Fibroblast of lung (primary cell): ENCODE measurements around the gene SPSB1. TPM values are rescaled to one million over a fixed set of nuclear protein-coding genes. Genes with fewer than 3 reads are reported as not detected.

Experiments used
- DNase-seq, 2 donors: peaks; one replicate each; pipeline versions ENCODE4 v3.0.0 to v3.0.0-alpha.2; 2010; ENCODE audit warnings: low read depth in 2 of 2
- H2AFZ ChIP-seq: 2 replicates; pipeline ENCODE4 v1.5.1; 2012; ENCODE audit warnings: low read length, control low read depth, inconsistent platforms
- H3K27ac ChIP-seq: 2 replicates; pipeline ENCODE4 v1.5.1; 2011; ENCODE audit warnings: low read length, control low read depth; ENCODE audit not compliant: insufficient read depth
- H3K27me3 ChIP-seq: 2 replicates; pipeline ENCODE4 v1.5.1; 2011; ENCODE audit warnings: mild to moderate bottlenecking, low read length; ENCODE audit not compliant: control insufficient read depth, insufficient read depth
- H3K36me3 ChIP-seq: 2 replicates; pipeline ENCODE4 v1.5.1; 2011; ENCODE audit warnings: low read length; ENCODE audit not compliant: control insufficient read depth, insufficient read depth
- H3K4me1 ChIP-seq: 2 replicates; pipeline ENCODE4 v1.5.1; 2011; ENCODE audit warnings: low read length; ENCODE audit not compliant: control insufficient read depth, insufficient read depth; ENCODE audit errors: extremely low read depth
- H3K4me2 ChIP-seq: 2 replicates; pipeline ENCODE4 v1.5.1; 2011; ENCODE audit warnings: low read length, control low read depth; ENCODE audit not compliant: insufficient read depth; ENCODE audit errors: extremely low read depth
- H3K4me3 ChIP-seq, 4 experiments: fragments of 200-600 bp in 1 of 4; sonication (generic) in 1 of 4; replicated peaks in 1 of 4; 2 replicates each; pipeline ENCODE4 v1.5.1; 2011 to 2016; ENCODE audit warnings: low read length in 4 of 4, low read depth in 3 of 4, mild to moderate bottlenecking in 3 of 4, control low read depth in 2 of 4, inconsistent platforms in 1 of 4, mixed read lengths in 1 of 4; ENCODE audit not compliant: insufficient read depth in 1 of 4; ENCODE audit errors: control extremely low read depth in 1 of 4
- H3K79me2 ChIP-seq: 2 replicates; pipeline ENCODE4 v1.5.1; 2012; ENCODE audit warnings: mild to moderate bottlenecking, low read length, inconsistent platforms; ENCODE audit not compliant: control insufficient read depth, insufficient read depth
- H3K9ac ChIP-seq: 2 replicates; pipeline ENCODE4 v1.5.1; 2011; ENCODE audit warnings: mild to moderate bottlenecking, low read length, control low read depth; ENCODE audit not compliant: insufficient read depth
- H3K9me3 ChIP-seq: 2 replicates; pipeline ENCODE4 v1.5.1; 2012; ENCODE audit warnings: low read depth, low read length; ENCODE audit not compliant: control insufficient read depth, insufficient read depth
- H4K20me1 ChIP-seq: 2 replicates; pipeline ENCODE4 v1.5.1; 2011; ENCODE audit warnings: low read length; ENCODE audit not compliant: control insufficient read depth, insufficient read depth; ENCODE audit errors: extremely low read depth
- CTCF ChIP-seq, 2 donors: IDR thresholded peaks in 1 of 2; conservative IDR thresholded peaks in 1 of 2; 1 replicate in 1 of 2; 2 replicates in 1 of 2; pipeline ENCODE4 v1.5.1; 2011 to 2012; ENCODE audit warnings: low read length in 2 of 2, control low read depth in 1 of 2, inconsistent platforms in 1 of 2, low read depth in 1 of 2, mild to moderate bottlenecking in 1 of 2
- EZH2 ChIP-seq: IDR thresholded peaks from 2 replicates; pipeline ENCODE4 v1.5.1; 2012; ENCODE audit warnings: low read length, control low read depth, mild to moderate bottlenecking; ENCODE audit errors: missing control alignments
- polyA plus RNA-seq, 2 donors: library from polyadenylated mRNA; depleted of rRNA in 1 of 2; stranded (reverse) in 1 of 2; unstranded in 1 of 2; fragments of >200 nt; gene quantifications; 2 replicates each; pipeline ENCODE4 v1.2.1, GENCODE V29; 2011 to 2012; ENCODE audit warnings: missing spikeins in 1 of 2
- total RNA-seq: library from RNA; depleted of rRNA; stranded (reverse); fragments of >200 nt; gene quantifications from 2 replicates; pipeline ENCODE4 v1.2.1, GENCODE V29; 2014

Gene SPSB1
- total and polyA plus RNA-seq, 2 donors (not counting 1 experiment from before 2014, with no cell fraction given) = 14.3 to 20.6 TPM

- Histone ChIP-seq H3K9me3 (no peaks in the 10 kb centered on the region), H3K4me1 (no peaks in the 10 kb centered on the region), H3K9ac (no peak overlapping the region), H3K36me3 (no peaks in the 10 kb centered on the region), H3K27ac (no peak overlapping the region), H3K4me3 (no peak overlapping the region), H3K27me3 (no peaks in the 10 kb centered on the region), H3K4me2 (no peak overlapping the region), H2AFZ (no peak overlapping the region), H3K79me2 (peaks cover 4% of the 10 kb centered on the region), H4K20me1 (no peaks in the 10 kb centered on the region)
- no peak for DNase-seq
- TF ChIP-seq EZH2 (no peak), CTCF (conservative IDR thresholded peaks at IDR 0.05 in 1 of 2, IDR thresholded peaks at IDR 0.05 in 1 of 2; ENCODE audit: low read depth in 1 of 2, low read length in 2 of 2) (no peak)
Observed at GRCh38 chr1:9265037-9265436, 27.7 kb upstream of the SPSB1 start.

GRCh38 chr1:9265968-9266367 is 26.7 kb upstream of the SPSB1 start:
- H3K4me1 ChIP-seq = no peaks in the 10 kb centered on the region
- no peaks in the 10 kb centered on the region for H3K27me3 ChIP-seq
- H3K79me2 ChIP-seq = no peaks in the 10 kb centered on the region
- no peak for TF ChIP-seq CTCF (conservative IDR thresholded peaks at IDR 0.05 in 1 of 2, IDR thresholded peaks at IDR 0.05 in 1 of 2; ENCODE audit: low read depth in 1 of 2, low read length in 2 of 2)
- no peaks in the 10 kb centered on the region for H3K36me3 ChIP-seq
- H3K4me3 ChIP-seq = no peak overlapping the region
- H3K9me3 ChIP-seq = no peaks in the 10 kb centered on the region
- H4K20me1 ChIP-seq = no peaks in the 10 kb centered on the region
- no peak overlapping the region for H3K27ac ChIP-seq
- no peak overlapping the region for H3K4me2 ChIP-seq
- no peak for DNase-seq
- H3K9ac ChIP-seq = no peak overlapping the region
- H2AFZ ChIP-seq = no peak overlapping the region

GRCh38 chr1:9267352-9267686 is 25.4 kb upstream of the SPSB1 start:
- no peak overlapping the region for H2AFZ ChIP-seq
- TF ChIP-seq EZH2 (no peak), CTCF (conservative IDR thresholded peaks at IDR 0.05 in 1 of 2, IDR thresholded peaks at IDR 0.05 in 1 of 2; ENCODE audit: low read depth in 1 of 2, low read length in 2 of 2) (no peak)
- H3K4me2 ChIP-seq = no peak overlapping the region
- H3K27ac ChIP-seq = no peak overlapping the region
- no peaks in the 10 kb centered on the region for H3K79me2 ChIP-seq
- H3K36me3 ChIP-seq = no peaks in the 10 kb centered on the region
- DNase-seq = no peak
- H4K20me1 ChIP-seq = no peaks in the 10 kb centered on the region
- no peaks in the 10 kb centered on the region for H3K27me3 ChIP-seq
- H3K4me1 ChIP-seq = no peaks in the 10 kb centered on the region
- H3K9ac ChIP-seq = no peak overlapping the region
- H3K4me3 ChIP-seq = no peak overlapping the region
- no peaks in the 10 kb centered on the region for H3K9me3 ChIP-seq
